Activated gamma-delta T cell (primary cell): ENCODE data around the gene BBC3.
"Not testable (repeated sequence)": the region's sequence is repeated elsewhere in the genome, so short reads cannot be mapped to it uniquely, and the experiment has no call there.

Experiments used
- DNase-seq: peaks from one replicate; lab custom pipeline; 2025; lab: John Stamatoyannopoulos, UW

Gene BBC3

GRCh38 chr19:47258434-47258833 lies 27.4 kb upstream of the BBC3 start:
- no peak for DNase-seq

- DNase-seq, result no peak
Measured at GRCh38 chr19:47257411-47258169, 26.6 kb upstream of the BBC3 start.

- peak; percentile 96 for DNase-seq
Measured at GRCh38 chr19:47256693-47257410, 25.9 kb upstream of the BBC3 start.

- peak; percentile 95 for DNase-seq
Measured at GRCh38 chr19:47255879-47256692, 25.1 kb upstream of the BBC3 start, which contains the start of gene CCDC9. Gene CCDC9, plus strand, starts transcription at chr19:47256525. Its CDS starts 1,876 bp downstream, at chr19:47258401.

- no peak for DNase-seq
Measured at GRCh38 chr19:47253970-47254369, 23.0 kb upstream of the BBC3 start.

- DNase-seq, result no peak
Measured at GRCh38 chr19:47253467-47253881, 22.5 kb upstream of the BBC3 start.

GRCh38 chr19:47253016-47253415 lies 22.0 kb upstream of the BBC3 start:
- DNase-seq, result not testable (repeated sequence)

GRCh38 chr19:47247308-47247990 lies 16.4 kb upstream of the BBC3 start:
- DNase-seq, result peak; percentile 54

GRCh38 chr19:47243776-47244547 lies 13.0 kb upstream of the BBC3 start:
- peak; percentile 84 for DNase-seq

- DNase-seq, result no peak
Measured at GRCh38 chr19:47243364-47243775, 12.4 kb upstream of the BBC3 start.

GRCh38 chr19:47241919-47242577 lies 11.0 kb upstream of the BBC3 start:
- no peak for DNase-seq

- DNase-seq, result peak; percentile 58
Measured at GRCh38 chr19:47240996-47241918, 10.3 kb upstream of the BBC3 start.

- no peak for DNase-seq
Measured at GRCh38 chr19:47240556-47240955, 9.6 kb upstream of the BBC3 start.

- peak; percentile 75 for DNase-seq
Measured at GRCh38 chr19:47239610-47240296, 8.8 kb upstream of the BBC3 start.

- no peak for DNase-seq
Measured at GRCh38 chr19:47239152-47239551, 8.2 kb upstream of the BBC3 start.

- DNase-seq, result no peak
Measured at GRCh38 chr19:47236072-47236675, 5.2 kb upstream of the BBC3 start.

- no peak for DNase-seq
Measured at GRCh38 chr19:47232422-47233211, 1.6 kb upstream of the BBC3 start.
